Suprapubic skin (tissue), 3 donors: ENCODE measurements around the gene RASL10A.

Experiments
- EP300 ChIP-seq: sonication (generic); formaldehyde crosslinking; IDR thresholded peaks from one replicate; pipeline ENCODE4 v1.6.1; 2017; ENCODE audit warnings: antibody characterized with exemption
- POLR2A ChIP-seq, 2 donors: fragments of 450-650 bp; IDR thresholded peaks; one replicate each; pipeline ENCODE4 v1.6.1; 2017; ENCODE audit warnings: antibody characterized with exemption in 2 of 2, mild to moderate bottlenecking in 2 of 2, moderate library complexity in 2 of 2
- TF ChIP-seq, protein P1 (sequence below), 2 donors: fragments of 200-600 bp in 1 of 2; fragments of 450-650 bp in 1 of 2; sonication (generic) in 1 of 2; IDR thresholded peaks; one replicate each; pipeline ENCODE4 v1.5.1; 2016 to 2019; ENCODE audit warnings: antibody characterized with exemption in 2 of 2, mild to moderate bottlenecking in 1 of 2, moderate library complexity in 1 of 2

DNA sequence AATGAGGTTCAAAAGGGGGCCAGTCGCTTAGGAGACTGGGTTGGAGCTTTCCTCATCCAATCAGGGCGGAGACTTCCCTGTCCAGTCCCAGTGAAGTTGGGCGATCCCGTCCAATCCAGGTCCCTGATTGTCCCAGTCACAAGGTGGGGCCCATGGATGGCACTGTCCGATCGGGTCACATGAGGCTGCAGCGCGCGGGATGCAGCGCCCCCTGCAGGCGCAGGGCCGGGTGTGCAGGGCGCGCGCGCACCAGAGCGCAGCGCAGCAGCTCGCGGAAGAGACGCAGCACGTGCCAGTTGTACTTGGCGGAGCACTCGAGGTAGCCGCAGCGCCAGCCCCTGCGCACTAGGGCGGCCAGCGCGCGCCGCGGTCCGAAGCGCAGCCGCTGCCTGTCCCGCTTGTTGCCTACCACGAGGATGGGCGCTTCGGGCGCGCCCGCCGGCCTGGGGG is 2.3 kb downstream of the RASL10A start:
- TF ChIP-seq, protein P1, sequence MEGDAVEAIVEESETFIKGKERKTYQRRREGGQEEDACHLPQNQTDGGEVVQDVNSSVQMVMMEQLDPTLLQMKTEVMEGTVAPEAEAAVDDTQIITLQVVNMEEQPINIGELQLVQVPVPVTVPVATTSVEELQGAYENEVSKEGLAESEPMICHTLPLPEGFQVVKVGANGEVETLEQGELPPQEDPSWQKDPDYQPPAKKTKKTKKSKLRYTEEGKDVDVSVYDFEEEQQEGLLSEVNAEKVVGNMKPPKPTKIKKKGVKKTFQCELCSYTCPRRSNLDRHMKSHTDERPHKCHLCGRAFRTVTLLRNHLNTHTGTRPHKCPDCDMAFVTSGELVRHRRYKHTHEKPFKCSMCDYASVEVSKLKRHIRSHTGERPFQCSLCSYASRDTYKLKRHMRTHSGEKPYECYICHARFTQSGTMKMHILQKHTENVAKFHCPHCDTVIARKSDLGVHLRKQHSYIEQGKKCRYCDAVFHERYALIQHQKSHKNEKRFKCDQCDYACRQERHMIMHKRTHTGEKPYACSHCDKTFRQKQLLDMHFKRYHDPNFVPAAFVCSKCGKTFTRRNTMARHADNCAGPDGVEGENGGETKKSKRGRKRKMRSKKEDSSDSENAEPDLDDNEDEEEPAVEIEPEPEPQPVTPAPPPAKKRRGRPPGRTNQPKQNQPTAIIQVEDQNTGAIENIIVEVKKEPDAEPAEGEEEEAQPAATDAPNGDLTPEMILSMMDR (IDR thresholded peaks at IDR 0.05): peak; percentile 59 to 96
- no peak for TF ChIP-seq POLR2A (IDR thresholded peaks at IDR 0.05)
- TF ChIP-seq EP300: no peak
